Sigmoid colon (tissue), 7 donors: ENCODE measurements around the gene HOMER3. TPM values are rescaled to one million over a fixed set of nuclear protein-coding genes. Genes with fewer than 3 reads are reported as not detected.

Source experiments
- DNase-seq: peaks from one replicate; pipeline ENCODE4 v3.0.0-alpha.2; 2019
- H3K27ac ChIP-seq, 4 donors: fragments of 200-600 bp; sonication (generic); one replicate each; pipeline ENCODE4 v1.5.1; 2016 to 2019; ENCODE audit warnings: mild to moderate bottlenecking in 1 of 4
- H3K27me3 ChIP-seq, 3 donors: fragments of 200-600 bp; sonication (generic); one replicate each; pipeline ENCODE4 v1.5.1; 2019; ENCODE audit warnings: mild to moderate bottlenecking in 1 of 3
- H3K36me3 ChIP-seq, 4 donors: fragments of 200-600 bp; sonication (generic); one replicate each; pipeline ENCODE4 v1.5.1; 2016 to 2019
- H3K4me1 ChIP-seq, 4 donors: fragments of 200-600 bp; sonication (generic); one replicate each; pipeline ENCODE4 v1.5.1; 2017 to 2019
- H3K4me3 ChIP-seq, 4 donors: fragments of 200-600 bp; sonication (generic); one replicate each; pipeline ENCODE4 v1.5.1; 2017 to 2019; ENCODE audit warnings: mild to moderate bottlenecking in 2 of 4, moderate library complexity in 1 of 4
- H3K9me3 ChIP-seq, 4 donors: fragments of 200-600 bp in 3 of 4; sonication (generic) in 3 of 4; one replicate each; pipeline versions ENCODE4 v1.5.1 to v1.6.1; 2013 to 2019
- CTCF ChIP-seq, 4 experiments: fragments of 450-650 bp in 3 of 4; fragments of 200-600 bp in 1 of 4; IDR thresholded peaks; one replicate each; pipeline ENCODE4 v1.5.1; 2016 to 2019; ENCODE audit warnings: antibody characterized with exemption in 4 of 4, mild to moderate bottlenecking in 3 of 4, moderate library complexity in 2 of 4
- EP300 ChIP-seq, 4 donors: sonication (generic); formaldehyde crosslinking; IDR thresholded peaks; one replicate each; pipeline ENCODE4 v1.6.1; 2017; ENCODE audit warnings: antibody characterized with exemption in 4 of 4
- POLR2A ChIP-seq, 2 donors: fragments of 450-650 bp; IDR thresholded peaks; one replicate each; pipeline ENCODE4 v1.6.1; 2016; ENCODE audit warnings: antibody characterized with exemption in 2 of 2, mild to moderate bottlenecking in 2 of 2, moderate library complexity in 2 of 2
- POLR2AphosphoS5 ChIP-seq, 4 donors: sonication (generic); formaldehyde crosslinking; IDR thresholded peaks; one replicate each; pipeline ENCODE4 v1.6.1; 2017; ENCODE audit warnings: antibody characterized with exemption in 4 of 4
- WGBS, 2 donors: extraction: QIAGEN DNeasy Blood & Tissue Kit; methylation state at CpG; one replicate each; pipeline ENCODE4 v1.1.7; 2013; 5-methylcytosine and 5-hydroxymethylcytosine counted together
- intact Hi-C: fragments of 100-400 bp; cut with DNase I; formaldehyde crosslinking; loops from one replicate; pipeline ENCODE4 v1.15.1; 2023
- polyA plus RNA-seq, 3 donors: library from polyadenylated mRNA; stranded (reverse); fragments of 200-250 nt; gene quantifications; one replicate each; pipeline ENCODE4 v1.2.3, GENCODE V29; 2013
- total RNA-seq, 4 donors: library from RNA; depleted of rRNA; stranded (reverse); fragments of >200 nt; gene quantifications; one replicate each; pipeline ENCODE4 v1.1.0, GENCODE V29; 2016
- donor health status: healthy with polysubstance abuse.
- donor health status: Bipolar disorder and iron deficiency.
- donor health status: healthy.

HOMER3 gene
- total and polyA plus RNA-seq, 7 donors, result 6.2 to 36.3 (median 22.8) TPM

DNA sequence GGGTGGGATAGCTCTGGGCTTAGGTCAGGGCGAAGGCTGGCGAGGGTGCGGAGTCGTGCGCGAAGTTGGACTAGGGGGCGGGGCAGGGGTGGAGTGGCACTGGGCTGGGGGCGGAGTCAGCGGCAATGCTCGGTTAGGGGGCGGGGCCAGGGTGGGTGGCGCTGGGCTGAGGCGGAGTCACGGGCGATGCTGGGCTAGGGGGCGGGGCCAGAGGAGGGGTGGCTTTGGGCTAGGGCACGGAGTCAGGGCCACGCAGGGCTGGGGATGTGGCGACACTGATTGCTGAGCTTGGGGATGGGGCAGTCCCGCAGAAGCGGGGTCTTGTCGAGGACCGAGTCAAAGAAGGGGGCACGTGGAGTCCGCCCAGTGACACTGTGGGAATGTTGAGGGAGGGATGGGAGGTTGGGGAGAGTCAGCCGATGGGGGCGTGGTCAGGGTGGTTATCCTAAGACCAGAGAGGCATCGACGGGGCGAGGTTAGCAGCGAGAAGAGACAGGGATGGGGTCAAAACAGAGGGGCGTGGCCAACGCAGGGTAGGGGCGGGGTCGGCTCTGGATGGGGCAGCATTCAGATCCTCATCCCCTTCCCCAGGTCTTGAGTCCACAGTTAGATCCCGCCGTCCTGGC, 8.7 kb downstream of the HOMER3 start:
- Histone ChIP-seq H3K4me1 (peaks cover 0 to 11% (median 5%) of the 10 kb centered on the region in 4 donors), H3K27ac (peak overlapping the region in 1 of 4 donors; percentile 10), H3K4me3 (peak overlapping the region in 1 of 4 donors; percentile 22), H3K27me3 (no peaks in the 10 kb centered on the region), H3K36me3 (peaks cover 11 to 61% (median 14%) of the 10 kb centered on the region in 4 donors), H3K9me3 (no peaks in the 10 kb centered on the region)
- intact Hi-C loops, result no loop called here
- peak; percentile 87 for DNase-seq
- no peak for TF ChIP-seq CTCF (IDR thresholded peaks at IDR 0.05)
- no peak for TF ChIP-seq POLR2AphosphoS5 (IDR thresholded peaks at IDR 0.05)
- TF ChIP-seq EP300 (IDR thresholded peaks at IDR 0.05), result no peak
- TF ChIP-seq POLR2A (IDR thresholded peaks at IDR 0.05), result no peak
- WGBS, 2 donors, result 6 to 13% methylated on average over 37 of the region's 37 CpGs

DNA sequence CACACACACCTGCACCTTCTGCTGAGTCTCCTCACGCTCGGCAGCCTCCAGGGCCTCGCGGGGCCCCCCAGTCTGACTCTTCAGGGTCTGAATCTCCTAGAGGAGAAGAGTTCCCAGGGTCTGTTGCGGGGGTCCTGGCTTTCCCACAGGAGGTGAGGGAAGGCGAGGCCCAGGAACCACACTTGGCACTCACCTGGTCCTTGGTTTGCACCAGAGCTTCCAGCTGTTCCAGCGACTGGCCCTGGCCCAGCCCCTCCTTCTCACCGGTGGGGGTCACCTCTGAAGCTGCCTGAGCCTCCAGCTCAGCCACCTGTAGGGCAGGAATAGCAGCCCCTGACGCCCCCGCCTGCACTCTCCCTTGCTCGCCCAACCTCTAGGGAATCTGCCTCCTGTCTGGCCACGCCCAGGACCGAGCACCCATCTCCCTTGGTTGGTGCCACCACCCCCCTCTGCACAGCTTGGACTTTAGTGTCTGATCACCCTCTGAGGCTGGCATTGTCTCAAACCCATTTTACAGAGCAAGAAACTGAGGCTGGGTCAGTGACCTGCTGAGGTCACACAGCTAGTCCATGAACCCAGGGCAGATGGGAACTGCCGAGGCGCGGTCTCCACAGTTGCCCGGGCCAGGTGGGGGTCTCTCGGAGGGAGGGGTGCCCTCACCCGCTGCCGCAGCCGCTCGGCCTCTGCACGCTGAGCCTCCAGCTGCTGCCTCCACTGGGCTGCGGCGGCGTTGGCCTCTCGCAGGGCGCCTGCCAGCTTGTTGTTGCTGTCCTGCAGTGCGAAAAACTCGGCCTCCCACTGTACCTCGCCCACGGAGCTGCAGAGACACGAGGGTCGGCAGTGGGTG, 9.5 kb downstream of the HOMER3 start:
- Histone ChIP-seq H3K9me3 (no peaks in the 10 kb centered on the region), H3K36me3 (peaks cover 13 to 59% (median 14%) of the 10 kb centered on the region in 4 donors), H3K27me3 (no peaks in the 10 kb centered on the region), H3K27ac (peak overlapping the region in 1 of 4 donors; percentile 10), H3K4me1 (peaks cover 0 to 11% (median 5%) of the 10 kb centered on the region in 4 donors), H3K4me3 (no peak overlapping the region)
- intact Hi-C loops, result no loop called here
- no peak for DNase-seq
- WGBS, 2 donors, result 64 to 77% methylated on average over 34 of the region's 34 CpGs
- TF ChIP-seq POLR2A (IDR thresholded peaks at IDR 0.05) (no peak), CTCF (IDR thresholded peaks at IDR 0.05) (no peak), EP300 (IDR thresholded peaks at IDR 0.05) (no peak), POLR2AphosphoS5 (IDR thresholded peaks at IDR 0.05) (no peak)

DNA sequence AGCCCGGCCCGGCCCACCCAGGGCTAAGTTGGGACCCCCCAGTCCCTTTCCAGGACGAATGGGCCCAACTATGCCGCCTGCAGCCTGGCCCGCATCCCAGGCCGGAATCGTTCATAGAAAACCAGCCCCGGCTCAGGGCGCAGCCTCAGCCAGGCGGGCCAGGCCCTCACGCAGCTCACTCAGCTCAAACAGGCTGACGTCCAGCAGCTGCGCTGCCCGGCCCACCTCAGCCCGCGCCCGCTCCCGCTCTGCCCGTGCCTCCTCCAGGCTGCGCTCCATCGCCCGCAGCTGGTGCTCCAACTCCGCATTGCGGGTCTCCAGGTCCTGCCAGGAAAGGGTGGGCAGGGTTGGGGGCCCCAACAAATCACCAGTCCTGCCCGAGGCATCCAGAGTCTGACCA, 11.7 kb downstream of the HOMER3 start:
- TF ChIP-seq POLR2A (IDR thresholded peaks at IDR 0.05) (no peak), CTCF (IDR thresholded peaks at IDR 0.05) (no peak), POLR2AphosphoS5 (IDR thresholded peaks at IDR 0.05) (no peak), EP300 (IDR thresholded peaks at IDR 0.05) (no peak)
- H3K9me3 ChIP-seq, result no peaks in the 10 kb centered on the region
- no peak for DNase-seq
- H3K27me3 ChIP-seq, result no peaks in the 10 kb centered on the region
- intact Hi-C loops, result no loop called here
- H3K4me1 ChIP-seq, result peaks cover 0 to 11% (median 5%) of the 10 kb centered on the region in 4 donors
- H3K36me3 ChIP-seq, result peaks cover 28 to 73% (median 30%) of the 10 kb centered on the region in 4 donors
- 87 to 92% methylated on average over 25 of the region's 25 CpGs for WGBS, 2 donors
- no peak overlapping the region for H3K27ac ChIP-seq
- no peak overlapping the region for H3K4me3 ChIP-seq

GRCh38 chr19:18928018-18928805, 12.8 kb downstream of the HOMER3 start:
- Histone ChIP-seq H3K36me3 (peaks cover 25 to 77% (median 40%) of the 10 kb centered on the region in 4 donors), H3K27ac (no peak overlapping the region), H3K9me3 (no peaks in the 10 kb centered on the region), H3K4me3 (no peak overlapping the region), H3K4me1 (peaks cover 0 to 10% (median 5%) of the 10 kb centered on the region in 4 donors), H3K27me3 (no peaks in the 10 kb centered on the region)
- TF ChIP-seq POLR2AphosphoS5 (IDR thresholded peaks at IDR 0.05), result no peak
- no peak for TF ChIP-seq POLR2A (IDR thresholded peaks at IDR 0.05)
- TF ChIP-seq CTCF (IDR thresholded peaks at IDR 0.05), result no peak
- no peak for TF ChIP-seq EP300 (IDR thresholded peaks at IDR 0.05)
- intact Hi-C loops, result no loop called here
- DNase-seq, result no peak
- WGBS, 2 donors, result 92% methylated on average over 26 of the region's 26 CpGs
